Fibroblast of skin of left biceps (primary cell): ENCODE measurements around the gene RNF115.
"Not testable (repeated sequence)": the region's sequence is repeated elsewhere in the genome, so short reads cannot be mapped to it uniquely, and the experiment has no call there.

Experiments
- DNase-seq, 2 experiments: peaks; one replicate each; pipeline ENCODE4 v3.0.0-alpha.2; 2013; ENCODE audit warnings: low read depth in 2 of 2

Gene RNF115

DNA sequence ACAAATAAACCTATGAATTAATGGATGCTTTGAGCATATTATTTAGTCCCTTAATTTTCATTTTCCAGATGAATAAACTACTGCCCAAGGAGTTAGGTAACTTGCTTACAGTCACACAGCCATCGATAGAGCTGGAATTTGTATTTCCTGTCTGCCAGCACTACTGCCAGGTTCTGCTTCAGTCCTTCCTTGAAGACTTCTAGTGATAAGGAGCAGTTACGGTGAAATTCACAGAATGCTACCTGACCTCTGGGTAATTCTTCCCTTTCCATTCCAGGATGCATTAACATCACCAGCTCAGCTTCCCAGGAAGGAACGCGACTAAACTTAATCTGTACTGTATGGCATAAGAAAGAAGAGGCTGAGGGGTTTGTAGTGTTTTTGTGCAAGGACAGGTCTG, 93.4 kb downstream of the RNF115 start:
- no peak for DNase-seq

DNA sequence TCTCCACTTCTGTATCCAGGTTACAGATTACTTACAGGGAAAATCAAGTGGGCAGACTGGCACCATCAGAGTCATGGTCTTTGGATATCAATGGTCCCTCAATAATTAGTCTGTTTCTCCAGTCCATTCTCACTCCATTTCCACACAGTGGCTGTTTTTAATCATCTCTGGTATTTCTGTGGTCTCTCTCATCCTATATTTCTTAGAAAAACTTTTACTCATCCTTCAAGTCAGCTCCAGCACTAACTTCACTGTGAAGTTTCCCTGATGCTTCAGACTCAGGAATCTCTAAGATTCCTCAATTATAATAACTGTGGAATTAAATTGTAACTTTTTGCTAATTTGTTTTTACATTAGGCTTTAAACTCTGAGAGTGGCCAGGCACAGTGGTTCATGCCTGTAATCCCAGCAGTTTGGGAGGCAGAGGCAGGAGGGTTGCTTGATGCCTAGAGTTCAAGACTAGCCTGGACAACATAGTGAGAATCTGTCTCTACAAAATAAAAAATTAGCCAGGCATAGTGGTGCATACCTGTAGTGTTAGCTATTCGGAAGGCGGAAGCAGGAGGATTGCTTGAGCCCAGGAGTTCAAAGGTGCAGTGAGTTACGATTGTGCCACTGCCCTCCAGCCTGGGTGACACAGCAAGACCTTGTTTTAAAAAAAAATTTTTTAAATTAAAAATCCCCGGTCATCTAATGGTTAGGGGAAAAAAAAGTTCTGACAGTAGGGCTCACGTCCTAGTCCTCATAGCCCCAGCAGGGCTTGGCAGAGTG, 94.0 kb downstream of the RNF115 start:
- DNase-seq = peak in 1 of 2 experiments; percentile 33

DNA sequence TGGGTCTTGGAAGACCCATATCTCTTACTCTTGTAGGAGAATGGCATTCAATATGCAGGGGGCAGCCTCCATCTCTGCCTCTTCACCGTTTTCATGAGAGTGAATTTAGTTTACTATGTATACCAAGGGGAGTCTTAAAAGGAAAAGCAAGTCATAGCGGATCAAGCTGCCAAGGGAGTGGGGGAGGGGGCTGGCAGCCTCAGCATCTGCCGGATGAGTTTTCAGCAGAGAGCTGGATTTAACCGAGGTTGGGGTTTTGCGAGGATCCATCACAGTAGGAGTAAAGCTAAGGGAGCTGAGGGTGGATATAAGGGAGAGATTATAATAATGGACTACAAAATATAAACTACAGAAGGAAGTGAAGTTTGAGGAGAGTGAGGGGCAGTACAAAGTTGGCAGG, 94.7 kb downstream of the RNF115 start:
- DNase-seq = no peak

DNA sequence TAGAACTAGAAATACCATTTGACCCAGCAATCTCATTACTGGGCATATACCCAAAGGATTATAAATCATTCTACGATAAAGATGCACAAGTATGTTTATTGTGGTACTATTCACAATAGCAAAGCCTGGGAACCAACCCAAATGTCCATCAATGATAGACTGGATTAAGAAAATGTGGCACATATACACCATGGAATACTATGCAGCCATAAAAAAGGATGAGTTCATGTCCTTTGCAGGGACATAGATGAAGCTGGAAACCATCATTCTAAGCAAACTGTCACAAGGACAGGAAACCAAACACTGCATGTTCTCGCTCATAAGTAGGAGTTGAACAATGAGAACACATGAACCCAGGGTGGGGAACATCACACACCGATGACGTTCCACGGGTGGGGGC, 97.7 kb downstream of the RNF115 start:
- not testable (repeated sequence) for DNase-seq

DNA sequence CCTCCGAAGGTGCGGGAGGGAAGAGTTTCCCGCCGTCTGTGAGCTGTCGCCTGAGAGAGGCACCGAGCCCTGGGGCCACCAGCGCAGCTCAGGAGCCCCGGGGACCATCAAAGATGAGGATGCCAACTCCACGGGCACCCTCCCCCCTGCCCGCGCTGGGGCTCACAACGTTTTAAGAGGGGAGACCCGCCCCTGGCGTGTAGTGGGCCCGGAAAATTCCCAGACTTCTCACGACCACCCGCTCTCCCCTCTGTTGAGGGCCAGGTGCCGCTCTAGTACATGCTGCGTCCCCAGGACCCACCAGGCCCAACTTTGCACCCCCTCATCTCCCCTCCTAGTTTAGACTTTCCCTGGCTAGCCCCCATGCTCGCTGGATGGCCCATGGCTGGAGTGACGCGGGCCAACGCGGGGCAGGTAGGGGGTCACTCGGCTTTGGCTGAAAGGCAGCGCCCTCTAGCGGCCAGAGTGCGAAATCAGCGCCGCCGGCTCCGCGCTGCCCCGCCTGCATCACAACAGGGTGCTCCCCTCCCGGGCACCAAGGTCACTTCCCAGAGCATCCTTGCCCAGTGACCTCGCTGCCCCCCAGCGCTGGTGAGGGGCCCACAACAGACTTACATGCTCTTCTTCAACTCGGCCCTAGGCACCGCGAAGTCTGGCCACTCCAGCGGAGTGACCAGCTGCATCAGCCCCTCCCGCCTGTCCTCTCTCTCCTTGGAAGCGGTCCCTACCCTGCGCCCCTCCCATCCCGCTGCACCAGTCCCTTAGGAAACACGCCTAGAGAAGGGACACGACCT, 102.8 kb downstream of the RNF115 start:
- DNase-seq = peak in 1 of 2 experiments; percentile 12

DNA sequence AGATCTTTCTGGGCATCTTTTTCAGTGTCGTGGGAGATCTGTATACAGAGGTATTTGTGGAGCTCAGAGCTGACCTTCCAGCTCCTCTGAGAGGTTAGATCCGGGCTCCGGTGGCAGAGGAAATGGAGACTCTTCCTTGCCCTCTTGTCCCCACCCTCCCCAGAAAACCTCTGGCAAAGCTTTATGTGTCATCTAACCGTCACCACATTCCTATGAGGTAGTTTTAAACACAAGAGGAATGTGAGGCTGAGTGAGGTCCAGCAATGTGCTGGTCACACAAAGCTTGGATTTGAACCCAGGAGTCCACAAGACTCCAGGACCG, 103.4 kb downstream of the RNF115 start:
- DNase-seq = peak; percentile 29 to 33

- DNase-seq = no peak
These were observed 104.4 kb downstream of the RNF115 start, which contains the start of gene CD160 for GRCh38 chr1:145719230-145720079. Gene CD160 (plus strand): TSS chr1:145719499. CDS start chr1:145728328, 8,829 bp downstream.

DNA sequence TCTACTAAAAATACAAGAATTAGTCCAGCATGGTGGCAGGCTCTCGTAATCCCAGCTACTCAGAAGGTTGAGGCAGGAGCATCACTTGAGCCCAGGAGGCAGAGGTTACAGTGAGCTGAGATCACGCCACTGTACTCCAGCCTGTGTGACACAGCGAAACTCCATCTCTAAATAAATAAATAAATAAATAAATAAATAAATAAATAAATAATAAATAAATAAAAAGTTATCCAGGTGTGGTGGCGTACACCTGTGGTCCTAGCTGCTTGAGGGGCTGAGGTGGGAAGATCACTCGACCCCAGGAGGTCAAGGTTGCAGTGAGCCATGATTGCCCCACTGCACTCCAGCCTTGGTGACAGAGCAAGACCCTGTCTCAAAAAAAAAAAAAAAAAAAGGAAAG, 105.4 kb downstream of the RNF115 start:
- not testable (repeated sequence) for DNase-seq

DNA sequence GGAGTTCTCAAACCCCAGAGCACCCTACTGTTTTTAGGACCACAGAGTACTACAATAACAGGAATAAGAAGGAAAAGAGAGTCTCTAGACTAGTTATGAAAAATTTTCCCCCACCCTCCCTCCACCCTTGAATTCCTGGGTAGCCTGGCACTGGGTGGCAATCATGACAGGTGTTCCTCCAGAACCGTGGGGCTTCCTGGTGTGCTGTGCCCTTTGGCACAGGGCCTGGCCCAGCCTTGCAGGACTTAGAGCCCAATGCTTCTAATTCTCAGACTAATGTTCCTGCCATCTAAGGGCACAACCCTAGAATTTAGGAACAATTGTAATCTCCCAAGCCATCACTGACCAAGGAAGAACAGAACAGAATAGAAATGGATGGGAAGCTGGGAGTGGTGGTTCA, 106.1 kb downstream of the RNF115 start:
- DNase-seq = no peak

DNA sequence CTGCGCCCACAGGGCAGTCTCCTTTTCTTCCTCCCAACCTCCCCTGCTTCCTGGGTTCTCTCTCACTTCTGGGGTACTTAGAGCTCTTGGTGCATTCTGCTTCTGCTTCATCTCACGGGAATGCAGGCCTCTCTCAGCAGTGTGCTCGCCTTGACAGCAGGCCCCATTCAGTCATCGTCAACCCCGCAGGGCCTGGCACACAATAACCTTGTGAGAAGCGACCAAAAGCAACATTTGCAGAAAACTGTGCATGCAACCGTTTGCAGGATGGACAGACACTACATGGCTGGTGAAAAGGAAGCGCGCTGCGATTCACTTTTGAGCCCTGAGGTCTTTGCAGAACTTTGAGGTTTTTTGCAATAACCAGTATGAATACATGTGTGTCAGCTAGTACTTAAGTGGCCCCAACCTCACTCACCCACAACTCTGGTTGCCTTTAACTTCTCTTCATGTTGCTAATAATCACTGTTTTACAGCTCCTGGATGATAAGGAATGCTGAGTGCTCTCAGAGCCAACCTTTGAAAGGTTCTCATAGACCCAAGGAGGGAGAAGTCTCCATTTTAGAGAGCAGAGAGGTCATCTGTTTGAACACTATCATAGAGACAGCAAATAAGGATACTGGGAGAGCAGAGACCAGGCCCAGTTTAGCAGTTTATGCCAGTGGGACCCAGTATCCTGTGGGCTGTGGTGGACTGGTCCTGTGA, 107.1 kb downstream of the RNF115 start:
- no peak for DNase-seq

GRCh38 chr1:145714524-145715111, 109.3 kb downstream of the RNF115 start:
- no peak for DNase-seq

DNA sequence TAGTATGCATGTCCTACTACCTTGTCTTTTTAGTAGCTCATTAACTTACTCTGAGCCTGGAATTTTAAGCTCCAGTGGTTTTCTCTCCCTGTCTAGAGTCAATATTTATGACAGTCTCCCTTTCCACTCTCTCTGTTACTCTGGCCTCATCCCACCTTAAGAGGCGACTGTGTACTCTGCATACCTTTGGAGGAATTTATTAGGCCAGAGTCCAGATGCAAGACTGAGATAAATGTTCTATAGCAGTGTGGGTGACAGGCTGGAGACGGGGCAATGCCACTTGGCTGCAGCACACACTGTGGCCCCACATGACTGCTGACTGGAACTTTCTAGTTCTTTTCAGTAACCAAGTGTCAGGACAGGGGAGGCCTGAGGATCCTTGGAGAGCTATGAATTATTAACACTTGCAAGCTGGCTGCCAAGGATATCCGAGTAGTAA, 112.7 kb downstream of the RNF115 start:
- no peak for DNase-seq

DNA sequence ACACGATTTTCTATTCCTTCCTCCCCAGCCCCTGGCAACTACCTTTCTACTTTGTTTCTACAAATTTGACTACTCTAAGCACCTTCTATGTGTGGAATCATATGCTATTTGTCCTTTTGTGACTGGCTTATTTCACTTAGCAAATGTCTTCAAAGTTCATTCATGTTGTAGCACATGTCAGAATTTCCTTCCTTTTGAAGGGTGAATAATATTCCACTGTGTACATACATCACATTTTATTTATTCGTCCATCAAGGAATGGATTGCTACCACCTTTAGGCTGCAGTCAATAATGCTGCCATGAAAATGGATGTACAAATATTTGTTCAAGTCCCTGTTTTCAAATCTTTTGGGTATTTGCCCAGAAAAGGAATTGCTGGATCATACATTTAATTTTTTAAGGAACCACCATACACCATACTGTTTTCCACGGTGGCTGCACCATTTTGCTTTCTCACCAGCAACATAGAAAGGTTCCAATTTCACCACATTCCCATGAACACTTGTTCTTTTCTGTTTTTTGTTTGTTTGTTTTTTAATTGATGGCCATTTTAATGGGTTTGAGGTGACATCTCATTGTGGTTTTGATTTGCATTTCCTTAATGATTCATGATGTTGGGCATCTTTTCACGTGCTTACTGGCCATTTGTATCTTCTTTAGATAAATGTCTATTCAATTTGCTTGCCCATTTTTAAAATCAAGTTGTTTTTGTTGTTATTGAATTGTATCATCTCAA, 113.4 kb downstream of the RNF115 start:
- no peak for DNase-seq

- no peak for DNase-seq
These were observed 115.8 kb downstream of the RNF115 start for GRCh38 chr1:145708063-145708462.

DNA sequence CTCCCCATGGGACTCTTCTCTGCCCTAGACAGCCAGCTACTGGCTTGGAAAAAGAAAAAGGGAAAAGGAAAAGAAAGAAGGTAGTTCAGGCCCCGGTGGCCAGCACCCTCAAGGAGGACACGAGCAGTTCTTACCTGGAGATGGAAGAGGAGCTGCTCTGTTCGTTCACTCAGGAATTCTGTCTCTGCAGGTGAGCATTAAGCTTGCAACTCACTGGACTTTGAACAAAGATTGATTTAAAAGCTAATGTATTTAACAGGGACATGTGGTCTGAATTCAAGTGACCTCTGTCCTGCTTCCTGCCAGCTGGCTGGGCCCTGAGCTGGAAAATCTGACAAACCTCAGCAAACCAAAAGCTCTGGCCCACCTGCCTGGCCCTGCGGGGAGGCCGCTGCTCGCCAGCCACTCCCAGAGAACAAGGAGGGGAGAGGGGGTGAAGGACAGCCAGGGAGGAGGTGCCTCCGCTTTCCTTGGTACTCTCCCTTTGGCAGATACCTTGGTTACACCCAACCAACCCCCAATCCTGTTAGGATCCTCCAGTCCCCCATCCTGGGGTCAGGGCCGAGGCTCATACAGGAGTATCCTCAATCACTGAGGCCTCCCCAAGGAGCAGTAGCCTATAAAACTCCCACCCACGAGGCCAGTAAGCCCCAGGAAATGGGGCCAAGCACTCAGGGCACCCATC, 116.6 kb downstream of the RNF115 start, which contains the start of gene PDZK1:
TSS of gene PDZK1 (minus strand) at position 186 of the 685 bp plus-strand sequence. CDS start 19,347 bp downstream, outside the sequence.
- DNase-seq = no peak

GRCh38 chr1:145706086-145706664, 117.7 kb downstream of the RNF115 start:
- DNase-seq = no peak

- DNase-seq = no peak
These were observed 118.3 kb downstream of the RNF115 start for GRCh38 chr1:145705622-145706021.

GRCh38 chr1:145702826-145703225, 121.1 kb downstream of the RNF115 start:
- DNase-seq = no peak

GRCh38 chr1:145702052-145702451, 121.8 kb downstream of the RNF115 start:
- no peak for DNase-seq
